22Rv1 (cell line): ENCODE results near the gene THADA.
"Not testable (repeated sequence)": the region's sequence is repeated elsewhere in the genome, so short reads cannot be mapped to it uniquely, and the experiment has no call there.

Experiments
- H3K27ac ChIP-seq: fragments of 450-650 bp; 2 replicates; pipeline ENCODE4 v1.5.1; 2017
- CTCF ChIP-seq: fragments of 450-650 bp; IDR thresholded peaks from 2 replicates; pipeline ENCODE4 v1.5.1; 2017; ENCODE audit warnings: mild to moderate bottlenecking
- ZFX ChIP-seq: fragments of 450-650 bp; IDR thresholded peaks from 2 replicates; pipeline ENCODE4 v1.6.1; 2017; ENCODE audit warnings: antibody characterized with exemption, borderline replicate concordance

Gene THADA

GRCh38 chr2:43448011-43448821 is 147.6 kb downstream of the THADA start:
- H3K27ac ChIP-seq, result no peak overlapping the region
- TF ChIP-seq ZFX (no peak), CTCF (no peak)

- not testable (repeated sequence) for H3K27ac ChIP-seq
Observed at GRCh38 chr2:43446755-43447154, 149.1 kb downstream of the THADA start.

GRCh38 chr2:43445781-43446180 is 150.1 kb downstream of the THADA start:
- H3K27ac ChIP-seq, result no peak overlapping the region
- no peak for TF ChIP-seq ZFX
- TF ChIP-seq CTCF, result no peak

GRCh38 chr2:43444989-43445645 is 150.7 kb downstream of the THADA start:
- H3K27ac ChIP-seq, result no peak overlapping the region
- TF ChIP-seq ZFX, result no peak
- no peak for TF ChIP-seq CTCF

- TF ChIP-seq CTCF (no peak), ZFX (no peak)
- 0 out of 2 replicates have a peak overlapping the region, but pooled peaks have one; percentile 18 for H3K27ac ChIP-seq
Observed at GRCh38 chr2:43443282-43443681, 152.6 kb downstream of the THADA start.

- peak overlapping the region; percentile 72 for H3K27ac ChIP-seq
- TF ChIP-seq CTCF (no peak), ZFX (no peak)
Observed at GRCh38 chr2:43441195-43441594, 154.6 kb downstream of the THADA start.

GRCh38 chr2:43438858-43439655 is 156.8 kb downstream of the THADA start:
- H3K27ac ChIP-seq, result no peak overlapping the region

More at GRCh38 chr2:43438858-43439655, 156.8 kb downstream of the THADA start:
- no peak for TF ChIP-seq CTCF
